Thyroid gland (tissue), 4 donors: ENCODE data around the gene HSF5. TPM values are rescaled to one million over a fixed set of nuclear protein-coding genes. Genes with fewer than 3 reads are reported as not detected.

Experiments used
- DNase-seq, 2 donors: peaks; one replicate each; pipeline ENCODE4 v3.0.0-alpha.2; 2019
- H3K27ac ChIP-seq, 3 donors: fragments of 200-600 bp; sonication (generic); 1 replicate in 2 of 3; 2 replicates in 1 of 3; pipeline ENCODE4 v1.5.1; 2016 to 2019; ENCODE audit warnings: mild to moderate bottlenecking in 1 of 3, moderate library complexity in 1 of 3
- H3K27me3 ChIP-seq: fragments of 200-600 bp; sonication (generic); one replicate; pipeline ENCODE4 v1.5.1; 2019
- H3K36me3 ChIP-seq, 2 donors: fragments of 200-600 bp; sonication (generic); one replicate each; pipeline ENCODE4 v1.5.1; 2016 to 2019
- H3K4me1 ChIP-seq, 2 donors: fragments of 200-600 bp; sonication (generic); one replicate each; pipeline ENCODE4 v1.5.1; 2017 to 2019
- H3K4me3 ChIP-seq, 3 donors: fragments of 200-600 bp; sonication (generic); replicated peaks in 1 of 3; 1 replicate in 2 of 3; 2 replicates in 1 of 3; pipeline ENCODE4 v1.5.1; 2016; ENCODE audit warnings: mild to moderate bottlenecking in 1 of 3
- H3K9me3 ChIP-seq: fragments of 200-600 bp; sonication (generic); one replicate; pipeline ENCODE4 v1.5.1; 2017
- CTCF ChIP-seq, 6 experiments: fragments of 200-600 bp in 3 of 6; fragments of 450-650 bp in 3 of 6; sonication (generic) in 3 of 6; IDR thresholded peaks; one replicate each; pipeline ENCODE4 v1.5.1; 2016 to 2019; ENCODE audit warnings: antibody characterized with exemption in 6 of 6, mild to moderate bottlenecking in 2 of 6, inconsistent platforms in 1 of 6, moderate library complexity in 1 of 6
- POLR2A ChIP-seq, 2 donors: fragments of 450-650 bp; IDR thresholded peaks; one replicate each; pipeline ENCODE4 v1.6.1; 2017; ENCODE audit warnings: antibody characterized with exemption in 2 of 2, mild to moderate bottlenecking in 2 of 2, moderate library complexity in 1 of 2
- WGBS, 2 donors: methylation state at CpG; one replicate each; pipeline ENCODE4 v1.1.5; 2017; 5-methylcytosine and 5-hydroxymethylcytosine counted together
- intact Hi-C: fragments of 100-400 bp; cut with DNase I; formaldehyde crosslinking; loops from one replicate; pipeline ENCODE4 v1.15.1; 2023
- total RNA-seq, 4 donors: library from RNA; depleted of rRNA; stranded (reverse); fragments of >200 nt; gene quantifications; one replicate each; pipeline ENCODE4 v1.2.3, GENCODE V29; 2016

The HSF5 gene
- total RNA-seq, 4 donors from 2014 or later = 0.10 to 0.25 (median 0.12) TPM

GRCh38 chr17:58388302-58389190 lies 99.7 kb downstream of the HSF5 start:
- WGBS, 2 donors = 75 to 77% methylated on average over 3 of the region's 3 CpGs
- TF ChIP-seq POLR2A (IDR thresholded peaks at IDR 0.05) (no peak), CTCF (IDR thresholded peaks at IDR 0.05) (no peak)
- intact Hi-C loops = no loop called here
- no peak for DNase-seq
- H3K9me3 ChIP-seq = no peaks in the 10 kb centered on the region
- no peaks in the 10 kb centered on the region for H3K36me3 ChIP-seq
- H3K27ac ChIP-seq = no peak overlapping the region
- H3K27me3 ChIP-seq = no peaks in the 10 kb centered on the region
- peaks cover 4 to 9% of the 10 kb centered on the region in 2 donors for H3K4me1 ChIP-seq
- no peak overlapping the region for H3K4me3 ChIP-seq

- Histone ChIP-seq H3K4me3 (no peak overlapping the region), H3K36me3 (no peaks in the 10 kb centered on the region), H3K9me3 (no peaks in the 10 kb centered on the region), H3K4me1 (peaks cover 4 to 9% of the 10 kb centered on the region in 2 donors), H3K27me3 (no peaks in the 10 kb centered on the region), H3K27ac (no peak overlapping the region)
- no peak for TF ChIP-seq CTCF (IDR thresholded peaks at IDR 0.05)
- TF ChIP-seq POLR2A (IDR thresholded peaks at IDR 0.05) = no peak
- no peak for DNase-seq
- intact Hi-C loops = no loop called here
- whole genome bisulfite sequencing, 2 donors = 66 to 85% methylated on average over 1 of the region's 1 CpG
These were observed 100.4 kb downstream of the HSF5 start for GRCh38 chr17:58387834-58388233.

- no peaks in the 10 kb centered on the region for H3K36me3 ChIP-seq
These were observed 101.5 kb downstream of the HSF5 start for GRCh38 chr17:58386708-58387107.

GRCh38 chr17:58385359-58385899 lies 102.8 kb downstream of the HSF5 start:
- Histone ChIP-seq H3K36me3 (no peaks in the 10 kb centered on the region), H3K27ac (no peak overlapping the region), H3K4me3 (no peak overlapping the region), H3K9me3 (no peaks in the 10 kb centered on the region), H3K4me1 (peaks cover 0 to 4% of the 10 kb centered on the region in 2 donors), H3K27me3 (no peaks in the 10 kb centered on the region)
- WGBS, 2 donors = 62 to 80% methylated on average over 4 of the region's 4 CpGs
- intact Hi-C loops = no loop called here
- no peak for DNase-seq
- no peak for TF ChIP-seq POLR2A (IDR thresholded peaks at IDR 0.05)
- no peak for TF ChIP-seq CTCF (IDR thresholded peaks at IDR 0.05)

More at GRCh38 chr17:58386708-58387107, 101.5 kb downstream of the HSF5 start:
- intact Hi-C loops = no loop called here
- WGBS, 2 donors = 88% methylated on average over 3 of the region's 3 CpGs
- no peak for DNase-seq
- Histone ChIP-seq H3K27me3 (no peaks in the 10 kb centered on the region), H3K4me3 (no peak overlapping the region), H3K27ac (no peak overlapping the region), H3K4me1 (peaks cover 4 to 7% of the 10 kb centered on the region in 2 donors), H3K9me3 (no peaks in the 10 kb centered on the region)
- TF ChIP-seq CTCF (IDR thresholded peaks at IDR 0.05) (no peak), POLR2A (IDR thresholded peaks at IDR 0.05) (no peak)

GRCh38 chr17:58384897-58385296 lies 103.3 kb downstream of the HSF5 start:
- intact Hi-C loops = no loop called here
- no peaks in the 10 kb centered on the region for H3K27me3 ChIP-seq
- H3K4me1 ChIP-seq = peaks cover 0 to 4% of the 10 kb centered on the region in 2 donors
- TF ChIP-seq CTCF (IDR thresholded peaks at IDR 0.05) = no peak
- TF ChIP-seq POLR2A (IDR thresholded peaks at IDR 0.05) = no peak
- H3K9me3 ChIP-seq = no peaks in the 10 kb centered on the region
- no peak for DNase-seq
- no peak overlapping the region for H3K27ac ChIP-seq
- no peak overlapping the region for H3K4me3 ChIP-seq
- WGBS, 2 donors = 85 to 90% methylated on average over 3 of the region's 3 CpGs
- H3K36me3 ChIP-seq = no peaks in the 10 kb centered on the region
